ENCODE data around the gene CCDC78. TPM values are rescaled to one million over a fixed set of nuclear protein-coding genes. Genes with fewer than 3 reads are reported as not detected.
A peak's percentile ranks its signal among the peaks of the same experiment; 100 is the strongest.

The CCDC78 gene
- total RNA-seq, 1 experiment from 2014 or later, result 3.5 TPM

DNA sequence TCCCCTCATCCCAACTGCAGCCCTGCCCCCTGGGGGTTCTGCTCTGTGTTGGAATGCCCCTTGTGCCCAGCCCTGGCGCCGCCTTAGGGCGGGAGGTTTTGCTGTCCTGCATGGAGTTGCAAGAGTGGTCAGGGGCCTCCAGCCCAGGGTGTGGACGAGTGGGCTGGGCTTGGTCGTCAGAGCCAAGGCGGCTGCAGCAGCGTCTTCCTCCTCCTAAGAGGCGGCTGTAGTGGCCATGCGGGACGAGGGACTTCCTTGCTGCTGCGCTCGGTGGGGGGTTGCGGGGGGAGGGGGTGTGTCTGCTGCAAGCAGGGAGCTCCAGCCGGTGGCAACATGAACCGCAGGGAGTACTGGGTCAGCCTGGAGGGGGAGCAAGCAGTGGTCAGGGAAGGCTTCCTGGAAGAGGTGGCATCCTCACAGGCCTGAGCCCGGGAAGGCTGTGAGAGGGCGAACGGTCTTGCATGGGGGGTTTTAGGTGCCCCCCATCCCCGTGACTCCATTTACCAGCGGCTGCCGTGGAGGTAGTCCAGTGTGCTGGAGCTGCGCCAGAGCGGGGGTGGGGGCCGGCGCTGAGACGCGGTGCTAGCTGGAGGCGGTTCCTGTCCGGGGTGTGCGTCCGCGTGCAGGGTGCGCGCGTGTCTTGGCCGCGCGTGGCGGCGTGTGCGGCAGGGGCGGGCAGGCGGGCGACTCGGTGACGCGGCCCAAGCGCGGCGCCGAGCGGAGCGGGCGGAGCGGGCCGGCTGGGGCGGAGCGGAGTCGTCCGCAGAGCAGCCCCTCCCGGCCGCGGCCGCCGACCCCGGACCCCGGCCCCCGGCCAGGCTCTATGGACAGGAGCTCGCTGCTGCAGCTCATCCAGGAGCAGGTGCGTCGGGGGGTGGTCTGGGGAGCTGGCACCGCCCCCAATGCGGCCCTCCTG lies 51.0 kb downstream of the CCDC78 start, which contains the start of gene RHBDL1:
Gene RHBDL1 (plus strand): TSS at position 704 of the 916 bp plus-strand sequence. CDS start 120 bp downstream, at position 824.
- no peaks in the 10 kb centered on the region for H3K9me3 ChIP-seq
- ChIA-PET CTCF (no interaction called here), POLR2A (interaction anchor here (0.6 kb wide), 1 partner anchor 46 kb away, joined by 3 read pairs; no protein-coding TSS in a partner anchor)
- intact Hi-C loops (cut with micrococcal nuclease; ENCODE audit: unreplicated experiment), result no loop called here
- peaks cover 30% of the 10 kb centered on the region for H3K36me3 Mint-ChIP-seq (ENCODE audit: insufficient read depth, unreplicated experiment)
- H3K4me1 Mint-ChIP-seq (ENCODE audit: low read depth, unreplicated experiment), result no peaks in the 10 kb centered on the region
- no peak within 1 kb of the TSS for H3K27ac Mint-ChIP-seq (ENCODE audit: unreplicated experiment)
- DNase-seq, result no peak
- H3K27me3 Mint-ChIP-seq (ENCODE audit: insufficient read depth, unreplicated experiment), result no peaks in the 10 kb centered on the region
- H3K4me1 ChIP-seq, result 0 out of 2 replicates have a peak, but pooled peaks cover 7% of the 10 kb centered on the region
- no TSS peak for BruUV-seq (replicated peaks)
- peaks cover 2% of the 10 kb centered on the region for H3K36me3 ChIP-seq (ENCODE audit: control insufficient read depth, insufficient read depth, low read length)
- TF ChIP-seq, protein P1, sequence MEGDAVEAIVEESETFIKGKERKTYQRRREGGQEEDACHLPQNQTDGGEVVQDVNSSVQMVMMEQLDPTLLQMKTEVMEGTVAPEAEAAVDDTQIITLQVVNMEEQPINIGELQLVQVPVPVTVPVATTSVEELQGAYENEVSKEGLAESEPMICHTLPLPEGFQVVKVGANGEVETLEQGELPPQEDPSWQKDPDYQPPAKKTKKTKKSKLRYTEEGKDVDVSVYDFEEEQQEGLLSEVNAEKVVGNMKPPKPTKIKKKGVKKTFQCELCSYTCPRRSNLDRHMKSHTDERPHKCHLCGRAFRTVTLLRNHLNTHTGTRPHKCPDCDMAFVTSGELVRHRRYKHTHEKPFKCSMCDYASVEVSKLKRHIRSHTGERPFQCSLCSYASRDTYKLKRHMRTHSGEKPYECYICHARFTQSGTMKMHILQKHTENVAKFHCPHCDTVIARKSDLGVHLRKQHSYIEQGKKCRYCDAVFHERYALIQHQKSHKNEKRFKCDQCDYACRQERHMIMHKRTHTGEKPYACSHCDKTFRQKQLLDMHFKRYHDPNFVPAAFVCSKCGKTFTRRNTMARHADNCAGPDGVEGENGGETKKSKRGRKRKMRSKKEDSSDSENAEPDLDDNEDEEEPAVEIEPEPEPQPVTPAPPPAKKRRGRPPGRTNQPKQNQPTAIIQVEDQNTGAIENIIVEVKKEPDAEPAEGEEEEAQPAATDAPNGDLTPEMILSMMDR (IDR thresholded peaks at IDR 0.05; ENCODE audit: insufficient read depth in 1 of 2, low read depth in 1 of 2, low read length in 1 of 2, severe bottlenecking in 1 of 2, unreplicated experiment in 1 of 2), result no peak
- no peaks in the 10 kb centered on the region for H3K9me3 Mint-ChIP-seq (ENCODE audit: unreplicated experiment)
- H3K4me3 Mint-ChIP-seq (ENCODE audit: unreplicated experiment), result peak within 1 kb of the TSS; percentile 53
- H3K27me3 ChIP-seq (replicated peaks; ENCODE audit: control insufficient read depth, insufficient read depth, low read length), result no peaks in the 10 kb centered on the region
- H3K4me3 ChIP-seq (ENCODE audit: low read depth, low read length), result peak within 1 kb of the TSS; percentile 26

DNA sequence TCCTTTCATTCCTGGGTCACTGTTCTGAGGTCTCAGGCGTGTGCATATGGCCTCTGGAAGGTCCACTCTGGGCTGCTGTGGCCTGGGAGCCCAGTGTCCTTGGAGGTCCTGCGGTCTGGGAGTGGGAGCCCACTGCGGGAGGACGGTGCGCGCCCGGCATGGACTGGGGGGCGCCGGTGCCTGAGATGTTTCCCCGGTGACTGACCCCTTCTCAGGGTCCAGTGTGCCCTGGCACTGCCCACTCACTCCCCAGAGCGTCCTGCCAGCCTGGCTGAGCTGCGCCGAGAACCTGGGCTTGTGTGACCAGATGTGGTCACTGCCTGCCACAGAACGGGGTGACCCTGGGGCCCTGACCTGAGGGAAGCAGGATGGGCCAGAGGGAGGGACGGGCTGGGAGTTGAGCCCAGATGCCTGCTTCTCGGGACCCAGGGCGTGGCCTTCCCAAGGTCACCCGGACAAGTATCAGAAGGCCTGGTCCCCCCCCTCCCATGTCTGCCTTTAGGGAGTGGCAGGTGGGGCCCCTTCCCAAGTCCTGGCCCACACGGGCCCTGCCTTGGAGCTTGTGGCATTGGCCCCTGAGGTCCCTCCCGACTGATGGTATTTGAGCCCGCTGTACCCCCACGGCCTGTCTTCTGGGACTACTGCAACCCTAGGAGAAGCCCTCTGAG lies 51.9 kb downstream of the CCDC78 start:
- no peaks in the 10 kb centered on the region for H3K27me3 Mint-ChIP-seq (ENCODE audit: insufficient read depth, unreplicated experiment)
- intact Hi-C loops (cut with micrococcal nuclease; ENCODE audit: unreplicated experiment), result no loop called here
- H3K36me3 ChIP-seq (ENCODE audit: control insufficient read depth, insufficient read depth, low read length), result peaks cover 5% of the 10 kb centered on the region
- H3K36me3 Mint-ChIP-seq (ENCODE audit: insufficient read depth, unreplicated experiment), result peaks cover 23% of the 10 kb centered on the region
- POLR2A ChIA-PET, result no interaction called here
- 0 out of 2 replicates have a peak, but pooled peaks cover 6% of the 10 kb centered on the region for H3K4me1 ChIP-seq
- H3K27me3 ChIP-seq (replicated peaks; ENCODE audit: control insufficient read depth, insufficient read depth, low read length), result no peaks in the 10 kb centered on the region
- no TSS peak for BruUV-seq (replicated peaks)
- H3K4me3 Mint-ChIP-seq (ENCODE audit: unreplicated experiment), result no peak overlapping the region
- H3K9me3 ChIP-seq, result no peaks in the 10 kb centered on the region
- no peaks in the 10 kb centered on the region for H3K4me1 Mint-ChIP-seq (ENCODE audit: low read depth, unreplicated experiment)
- H3K9me3 Mint-ChIP-seq (ENCODE audit: unreplicated experiment), result no peaks in the 10 kb centered on the region
- no peak for DNase-seq
- TF ChIP-seq, protein P1 (IDR thresholded peaks at IDR 0.05; ENCODE audit: insufficient read depth in 1 of 2, low read depth in 1 of 2, low read length in 1 of 2, severe bottlenecking in 1 of 2, unreplicated experiment in 1 of 2), result no peak
- H3K4me3 ChIP-seq (ENCODE audit: low read depth, low read length), result no peak overlapping the region
- CTCF ChIA-PET, result no interaction called here
- H3K27ac Mint-ChIP-seq (ENCODE audit: unreplicated experiment), result no peak overlapping the region

DNA sequence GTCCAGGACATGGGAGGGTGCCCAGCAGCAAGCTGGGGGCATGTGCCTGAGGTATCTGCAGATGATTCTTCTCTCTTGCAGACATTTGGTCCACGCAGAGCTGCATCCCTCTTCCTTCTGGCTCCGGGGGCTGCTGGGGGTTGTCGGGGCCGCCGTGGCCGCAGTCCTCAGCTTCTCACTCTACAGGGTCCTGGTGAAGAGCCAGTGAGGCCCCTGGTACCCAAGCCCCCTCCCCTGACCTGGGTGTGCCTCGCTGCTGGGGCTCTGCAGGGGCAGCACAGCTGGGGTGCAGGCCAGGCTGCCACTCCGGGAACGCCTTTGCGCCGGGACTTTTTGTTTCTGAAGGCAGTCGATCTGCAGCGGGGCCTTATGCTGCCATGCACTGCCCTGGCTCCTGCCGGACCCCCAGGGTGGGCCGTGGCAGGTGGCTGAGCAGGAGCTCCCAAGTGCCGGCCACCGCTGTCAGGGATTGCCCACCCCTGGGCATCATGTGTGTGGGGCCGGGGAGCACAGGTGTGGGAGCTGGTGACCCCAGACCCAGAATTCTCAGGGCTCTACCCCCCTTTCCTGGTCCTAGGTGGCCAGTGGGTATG lies 52.7 kb downstream of the CCDC78 start:
- H3K4me3 ChIP-seq (ENCODE audit: low read depth, low read length), result no peak overlapping the region
- intact Hi-C loops (cut with micrococcal nuclease; ENCODE audit: unreplicated experiment), result no loop called here
- no peaks in the 10 kb centered on the region; the same call in 1 of the 2 replicates for H3K4me1 ChIP-seq
- ChIA-PET POLR2A (no interaction called here), CTCF (no interaction called here)
- TF ChIP-seq, protein P1 (IDR thresholded peaks at IDR 0.05; ENCODE audit: insufficient read depth in 1 of 2, low read depth in 1 of 2, low read length in 1 of 2, severe bottlenecking in 1 of 2, unreplicated experiment in 1 of 2), result no peak
- H3K4me3 Mint-ChIP-seq (ENCODE audit: unreplicated experiment), result no peak overlapping the region
- H3K9me3 Mint-ChIP-seq (ENCODE audit: unreplicated experiment), result no peaks in the 10 kb centered on the region
- TSS peak; percentile 28 for BruUV-seq (replicated peaks)
- peaks cover 23% of the 10 kb centered on the region for H3K36me3 Mint-ChIP-seq (ENCODE audit: insufficient read depth, unreplicated experiment)
- H3K36me3 ChIP-seq (ENCODE audit: control insufficient read depth, insufficient read depth, low read length), result peaks cover 5% of the 10 kb centered on the region
- H3K4me1 Mint-ChIP-seq (ENCODE audit: low read depth, unreplicated experiment), result no peaks in the 10 kb centered on the region
- H3K27ac Mint-ChIP-seq (ENCODE audit: unreplicated experiment), result no peak overlapping the region
- no peak for DNase-seq
- no peaks in the 10 kb centered on the region for H3K27me3 ChIP-seq (replicated peaks; ENCODE audit: control insufficient read depth, insufficient read depth, low read length)
- no peaks in the 10 kb centered on the region for H3K27me3 Mint-ChIP-seq (ENCODE audit: insufficient read depth, unreplicated experiment)
- H3K9me3 ChIP-seq, result no peaks in the 10 kb centered on the region

All from Caco-2 (cell line).